Uterus (tissue), 2 donors: Measurements from ENCODE around the gene ARL14.

Experiments
- POLR2A ChIP-seq, 2 donors: fragments of 450-650 bp; IDR thresholded peaks; one replicate each; pipeline ENCODE4 v1.6.1; 2016; ENCODE audit warnings: antibody characterized with exemption in 2 of 2, mild to moderate bottlenecking in 1 of 2, moderate library complexity in 1 of 2
- TF ChIP-seq, protein P1 (sequence below), 4 experiments: fragments of 200-600 bp in 2 of 4; fragments of 450-650 bp in 2 of 4; sonication (generic) in 2 of 4; IDR thresholded peaks; one replicate each; pipeline ENCODE4 v1.5.1; 2016 to 2019; ENCODE audit warnings: antibody characterized with exemption in 4 of 4, mild to moderate bottlenecking in 2 of 4, moderate library complexity in 1 of 4

DNA sequence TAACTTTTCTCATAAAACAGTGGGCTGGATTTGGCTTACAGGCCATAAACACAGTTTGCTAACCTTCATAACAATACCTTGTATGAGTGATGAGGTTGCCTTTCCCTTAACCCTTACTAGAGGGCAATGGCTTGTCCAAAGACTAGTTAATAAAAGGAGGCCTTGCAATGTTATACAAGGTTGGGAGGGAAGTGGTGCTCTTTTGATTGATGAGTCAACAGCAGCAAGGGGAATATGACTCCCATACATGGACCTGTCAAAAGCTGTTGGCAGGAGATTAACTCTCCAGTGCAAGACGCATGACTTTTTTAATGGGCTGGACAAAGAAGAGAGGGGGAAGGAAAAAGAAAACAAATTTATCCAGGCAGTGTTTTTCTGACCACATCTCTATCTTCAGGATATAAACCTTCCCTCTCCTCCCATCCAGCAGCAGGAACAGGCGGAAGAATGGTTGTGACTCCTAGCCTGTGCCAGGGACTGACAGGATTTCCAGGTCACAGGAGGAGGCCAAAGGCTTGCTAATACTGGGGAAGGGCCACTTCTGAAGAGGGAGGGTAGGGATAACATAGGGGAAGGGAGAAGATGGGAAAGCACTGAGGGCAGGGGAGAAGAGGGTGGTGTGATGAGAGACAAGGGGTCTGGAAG is 35.2 kb upstream of the ARL14 start:
- no peak for TF ChIP-seq POLR2A (IDR thresholded peaks at IDR 0.05)
- TF ChIP-seq, protein P1, sequence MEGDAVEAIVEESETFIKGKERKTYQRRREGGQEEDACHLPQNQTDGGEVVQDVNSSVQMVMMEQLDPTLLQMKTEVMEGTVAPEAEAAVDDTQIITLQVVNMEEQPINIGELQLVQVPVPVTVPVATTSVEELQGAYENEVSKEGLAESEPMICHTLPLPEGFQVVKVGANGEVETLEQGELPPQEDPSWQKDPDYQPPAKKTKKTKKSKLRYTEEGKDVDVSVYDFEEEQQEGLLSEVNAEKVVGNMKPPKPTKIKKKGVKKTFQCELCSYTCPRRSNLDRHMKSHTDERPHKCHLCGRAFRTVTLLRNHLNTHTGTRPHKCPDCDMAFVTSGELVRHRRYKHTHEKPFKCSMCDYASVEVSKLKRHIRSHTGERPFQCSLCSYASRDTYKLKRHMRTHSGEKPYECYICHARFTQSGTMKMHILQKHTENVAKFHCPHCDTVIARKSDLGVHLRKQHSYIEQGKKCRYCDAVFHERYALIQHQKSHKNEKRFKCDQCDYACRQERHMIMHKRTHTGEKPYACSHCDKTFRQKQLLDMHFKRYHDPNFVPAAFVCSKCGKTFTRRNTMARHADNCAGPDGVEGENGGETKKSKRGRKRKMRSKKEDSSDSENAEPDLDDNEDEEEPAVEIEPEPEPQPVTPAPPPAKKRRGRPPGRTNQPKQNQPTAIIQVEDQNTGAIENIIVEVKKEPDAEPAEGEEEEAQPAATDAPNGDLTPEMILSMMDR (IDR thresholded peaks at IDR 0.05) = no peak
